BLaER1 treated with 17β-estradiol and CSF1 and Interleukin-3, amounts not matched to agents 10 nM and 100 nM (cell line): ENCODE measurements around the gene CLEC4G.

Source experiments
- H3K27ac ChIP-seq, 11 experiments: shearing (Covaris generic); formaldehyde crosslinking; 2 replicates each; pipeline ENCODE4 v1.8.1; 2022
- H3K27me3 ChIP-seq, 11 experiments: shearing (Covaris generic); formaldehyde crosslinking; 2 replicates each; pipeline ENCODE4 v1.8.1; 2022
- H3K36me3 ChIP-seq, 11 experiments: shearing (Covaris generic); formaldehyde crosslinking; 2 replicates each; pipeline ENCODE4 v1.8.1; 2022
- H3K4me1 ChIP-seq, 10 experiments: shearing (Covaris generic); formaldehyde crosslinking; 2 replicates each; pipeline ENCODE4 v1.8.1; 2022
- H3K4me2 ChIP-seq, 11 experiments: shearing (Covaris generic); formaldehyde crosslinking; 2 replicates each; pipeline ENCODE4 v1.8.1; 2022
- H3K4me3 ChIP-seq, 10 experiments: shearing (Covaris generic); formaldehyde crosslinking; 2 replicates each; pipeline ENCODE4 v1.8.1; 2022
- H3K9ac ChIP-seq, 11 experiments: shearing (Covaris generic); formaldehyde crosslinking; 2 replicates each; pipeline ENCODE4 v1.8.1; 2022
- H3K9me3 ChIP-seq, 11 experiments: shearing (Covaris generic); formaldehyde crosslinking; replicated peaks in 1 of 11; 2 replicates each; pipeline ENCODE4 v1.8.1; 2022
- H4K20me1 ChIP-seq, 11 experiments: shearing (Covaris generic); formaldehyde crosslinking; 2 replicates each; pipeline ENCODE4 v1.8.1; 2022
- Cebpa-rat ChIP-seq, 11 experiments: shearing (Covaris generic); IDR thresholded peaks; 2 replicates each; pipeline ENCODE4 v1.8.1; 2022

CLEC4G gene

DNA sequence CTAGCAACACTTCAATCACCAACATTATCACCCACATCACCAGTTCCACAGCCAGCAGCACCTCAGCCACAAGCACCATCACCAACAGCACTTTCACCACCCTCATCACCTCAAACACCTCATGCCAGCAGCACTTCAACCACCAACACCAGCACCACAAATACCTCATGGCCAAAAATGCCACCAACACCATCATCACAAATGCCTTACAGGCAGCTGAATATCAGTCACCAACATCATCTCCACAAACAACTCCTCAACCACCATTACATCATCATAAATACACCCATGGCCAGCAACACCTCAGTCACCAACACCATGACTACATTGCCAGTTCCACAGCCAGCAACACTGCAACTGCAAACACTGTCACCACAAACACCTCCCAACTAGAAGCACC, 40.4 kb downstream of the CLEC4G start:
- H3K27me3 ChIP-seq, result 0 out of 22 replicates have a peak, but pooled peaks cover 0 to 5% (median 0%) of the 10 kb centered on the region in 11 experiments
- H3K9me3 ChIP-seq, result peaks cover 0 to 27% (median 8%) of the 10 kb centered on the region in 11 experiments; a peak in 13 of 22 replicates
- peaks cover 22 to 33% (median 25%) of the 10 kb centered on the region in 10 experiments for H3K4me1 ChIP-seq
- no peak overlapping the region for H3K27ac ChIP-seq
- H3K9ac ChIP-seq, result no peak overlapping the region
- peaks cover 0 to 33% (median 11%) of the 10 kb centered on the region in 11 experiments; a peak in 13 of 22 replicates for H4K20me1 ChIP-seq
- H3K4me2 ChIP-seq, result no peak overlapping the region
- peaks cover 0 to 6% (median 0%) of the 10 kb centered on the region in 11 experiments; a peak in 1 of 22 replicates for H3K36me3 ChIP-seq
- H3K4me3 ChIP-seq, result no peak overlapping the region
- TF ChIP-seq Cebpa-rat (IDR thresholded peaks at IDR 0.05), result no peak

DNA sequence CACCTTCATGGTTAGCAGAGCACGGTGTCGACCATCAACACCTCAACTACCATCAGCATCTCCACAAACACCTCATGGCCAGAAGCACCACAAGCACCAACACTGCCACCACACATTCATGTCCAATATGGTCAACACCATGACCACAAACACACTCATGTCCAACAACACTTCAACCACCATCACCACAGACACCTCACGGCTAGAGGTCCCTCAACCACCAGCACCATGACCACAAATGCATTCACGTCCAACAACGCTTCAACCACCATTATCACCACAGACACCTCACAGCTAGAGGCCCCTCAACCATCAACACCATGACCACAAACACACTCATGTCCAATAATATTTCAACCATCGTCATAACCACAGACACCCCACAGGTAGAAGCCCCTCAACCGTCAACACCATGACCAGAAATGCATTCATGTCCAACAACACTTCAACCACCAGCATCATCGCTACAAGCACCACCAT, 41.1 kb downstream of the CLEC4G start:
- TF ChIP-seq Cebpa-rat (IDR thresholded peaks at IDR 0.05), result no peak
- Histone ChIP-seq H3K4me2 (no peak overlapping the region), H3K4me1 (peaks cover 20 to 32% (median 22%) of the 10 kb centered on the region in 10 experiments), H3K4me3 (no peak overlapping the region), H3K36me3 (peaks cover 0 to 9% (median 2%) of the 10 kb centered on the region in 11 experiments; a peak in 4 of 22 replicates), H4K20me1 (peaks cover 5 to 40% (median 18%) of the 10 kb centered on the region in 11 experiments; a peak in 16 of 22 replicates), H3K27ac (no peak overlapping the region), H3K9me3 (peaks cover 0 to 27% (median 8%) of the 10 kb centered on the region in 11 experiments; a peak in 13 of 22 replicates), H3K9ac (no peak overlapping the region), H3K27me3 (0 out of 22 replicates have a peak, but pooled peaks cover 0 to 5% (median 0%) of the 10 kb centered on the region in 11 experiments)

GRCh38 chr19:7689165-7689564, 42.7 kb downstream of the CLEC4G start:
- H3K4me3 ChIP-seq, result no peak overlapping the region
- H3K36me3 ChIP-seq, result peaks cover 0 to 25% (median 16%) of the 10 kb centered on the region in 11 experiments; a peak in 21 of 22 replicates
- no peak overlapping the region for H3K9ac ChIP-seq
- H3K4me2 ChIP-seq, result no peak overlapping the region
- H3K27ac ChIP-seq, result no peak overlapping the region; a peak in 1 of 22 replicates
- 0 out of 22 replicates have a peak, but pooled peaks cover 0 to 5% (median 0%) of the 10 kb centered on the region in 11 experiments for H3K27me3 ChIP-seq
- H4K20me1 ChIP-seq, result peaks cover 17 to 48% (median 28%) of the 10 kb centered on the region in 11 experiments; a peak in 16 of 22 replicates
- peaks cover 3 to 34% (median 5%) of the 10 kb centered on the region in 10 experiments; a peak in 19 of 20 replicates for H3K4me1 ChIP-seq
- peaks cover 0 to 27% (median 8%) of the 10 kb centered on the region in 11 experiments; a peak in 13 of 22 replicates for H3K9me3 ChIP-seq
- TF ChIP-seq Cebpa-rat (IDR thresholded peaks at IDR 0.05), result no peak

GRCh38 chr19:7687177-7687576, 44.7 kb downstream of the CLEC4G start:
- TF ChIP-seq Cebpa-rat (IDR thresholded peaks at IDR 0.05), result no peak
- H3K27me3 ChIP-seq, result no peaks in the 10 kb centered on the region
- H3K9ac ChIP-seq, result no peak overlapping the region
- H3K9me3 ChIP-seq, result peaks cover 0 to 19% (median 8%) of the 10 kb centered on the region in 11 experiments; a peak in 13 of 22 replicates
- peaks cover 5 to 49% (median 17%) of the 10 kb centered on the region in 10 experiments for H3K4me1 ChIP-seq
- H3K4me2 ChIP-seq, result no peak overlapping the region
- H3K36me3 ChIP-seq, result peaks cover 19 to 45% (median 36%) of the 10 kb centered on the region in 11 experiments
- no peak overlapping the region; a peak in 1 of 22 replicates for H3K27ac ChIP-seq
- H3K4me3 ChIP-seq, result no peak overlapping the region
- H4K20me1 ChIP-seq, result peaks cover 22 to 66% (median 37%) of the 10 kb centered on the region in 11 experiments; a peak in 16 of 22 replicates

DNA sequence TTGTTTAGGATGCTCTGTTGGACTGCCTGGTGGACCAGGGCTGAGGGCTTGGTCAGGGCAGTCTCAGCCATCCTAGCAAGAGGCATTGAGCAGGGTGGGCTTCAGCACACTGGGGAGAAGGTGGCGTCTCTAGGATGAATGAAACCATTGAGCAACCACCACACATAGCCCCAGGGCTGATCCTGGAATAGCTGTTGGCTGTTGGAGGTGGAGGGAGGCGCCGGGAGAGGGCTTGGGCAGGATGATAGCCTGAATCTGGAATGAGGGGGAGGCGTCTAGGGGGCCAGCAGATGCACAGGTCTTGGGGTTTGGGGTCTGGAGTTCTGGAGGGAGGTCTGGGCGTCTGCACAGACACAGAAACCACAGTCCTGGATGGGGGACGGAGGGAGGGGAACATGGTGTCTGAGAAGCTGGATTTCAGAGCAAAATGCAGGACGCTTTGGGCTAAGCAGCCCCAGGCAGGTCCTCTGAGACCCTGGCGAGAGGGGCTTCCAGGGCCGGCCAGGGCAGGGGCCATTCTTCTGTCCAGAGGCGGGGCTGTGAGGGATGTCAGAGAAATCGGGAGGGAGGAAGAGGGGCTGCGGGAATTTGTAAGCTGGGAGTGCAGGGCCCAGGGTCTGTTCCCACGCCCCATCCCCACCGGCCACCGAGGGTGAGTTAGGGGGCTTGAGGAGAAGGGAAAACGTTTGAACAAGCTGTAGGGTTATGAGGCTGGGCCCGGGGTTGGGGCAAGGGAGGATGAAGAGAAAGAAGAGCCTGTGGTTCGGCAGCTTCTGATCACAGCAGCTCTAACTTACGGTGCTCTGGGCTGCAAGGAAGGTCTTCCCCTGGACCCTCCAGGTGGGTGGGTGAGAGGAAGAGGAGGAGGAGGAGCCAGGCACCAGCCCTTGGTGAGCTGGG, 46.1 kb downstream of the CLEC4G start:
- Histone ChIP-seq H3K36me3 (peaks cover 20 to 48% (median 39%) of the 10 kb centered on the region in 11 experiments), H3K4me2 (peak overlapping the region in 2 of 11 experiments; percentile 19 to 20; a peak in 3 of 22 replicates), H3K9ac (peak overlapping the region in 2 of 11 experiments; percentile 5 to 51; a peak in 2 of 22 replicates), H3K27ac (peak overlapping the region in 2 of 11 experiments; percentile 9 to 10; a peak in 1 of 22 replicates), H4K20me1 (peaks cover 24 to 68% (median 38%) of the 10 kb centered on the region in 11 experiments; a peak in 16 of 22 replicates), H3K27me3 (no peaks in the 10 kb centered on the region), H3K4me1 (peaks cover 9 to 55% (median 22%) of the 10 kb centered on the region in 10 experiments), H3K4me3 (no peak overlapping the region), H3K9me3 (peaks cover 0 to 6% (median 0%) of the 10 kb centered on the region in 11 experiments; a peak in 7 of 22 replicates)
- no peak for TF ChIP-seq Cebpa-rat (IDR thresholded peaks at IDR 0.05)

GRCh38 chr19:7682175-7682855, 49.6 kb downstream of the CLEC4G start:
- H3K36me3 ChIP-seq, result peaks cover 20 to 48% (median 36%) of the 10 kb centered on the region in 11 experiments
- no peaks in the 10 kb centered on the region for H3K9me3 ChIP-seq
- H3K27me3 ChIP-seq, result peaks cover 0 to 13% (median 0%) of the 10 kb centered on the region in 11 experiments; a peak in 8 of 22 replicates
- peaks cover 41 to 83% (median 54%) of the 10 kb centered on the region in 10 experiments for H3K4me1 ChIP-seq
- peak overlapping the region; percentile 83 to 98 (median 93) for H3K4me2 ChIP-seq
- peak overlapping the region; percentile 81 to 100 (median 99); a peak in 21 of 22 replicates for H3K27ac ChIP-seq
- H3K9ac ChIP-seq, result peak overlapping the region; percentile 91 to 100 (median 98); a peak in 21 of 22 replicates
- peaks cover 23 to 53% (median 38%) of the 10 kb centered on the region in 11 experiments; a peak in 16 of 22 replicates for H4K20me1 ChIP-seq
- no peak for TF ChIP-seq Cebpa-rat (IDR thresholded peaks at IDR 0.05)
- H3K4me3 ChIP-seq, result peak overlapping the region; percentile 76 to 100 (median 98); a peak in 18 of 20 replicates

GRCh38 chr19:7681340-7682174, 50.4 kb downstream of the CLEC4G start:
- Histone ChIP-seq H3K36me3 (peaks cover 20 to 48% (median 36%) of the 10 kb centered on the region in 11 experiments), H3K9ac (peak overlapping the region; percentile 91 to 100 (median 98)), H4K20me1 (peaks cover 17 to 46% (median 34%) of the 10 kb centered on the region in 11 experiments; a peak in 16 of 22 replicates), H3K4me2 (peak overlapping the region; percentile 83 to 98 (median 93)), H3K9me3 (no peaks in the 10 kb centered on the region), H3K27ac (peak overlapping the region; percentile 81 to 100 (median 99)), H3K27me3 (peaks cover 0 to 16% (median 0%) of the 10 kb centered on the region in 11 experiments; a peak in 8 of 22 replicates), H3K4me3 (peak overlapping the region; percentile 76 to 100 (median 98)), H3K4me1 (peaks cover 49 to 86% (median 62%) of the 10 kb centered on the region in 10 experiments)
- TF ChIP-seq Cebpa-rat (IDR thresholded peaks at IDR 0.05), result peak in 10 of 11 experiments; percentile 50 to 96 (median 87); a peak in 18 of 22 replicates
